Stimulated activated CD4-positive, alpha-beta T cell treated with anti-CD3 and anti-CD28 coated beads, Interleukin-2, amount 100 ng/mL, for 48 hours (primary cell): ENCODE results near the gene POLD1.
"Not testable (repeated sequence)": the region's sequence is repeated elsewhere in the genome, so short reads cannot be mapped to it uniquely, and the experiment has no call there.

ENCODE experiments used
- DNase-seq, 2 donors: peaks; one replicate each; pipeline ENCODE4 v3.0.0-alpha.2; 2020

POLD1 gene

DNA sequence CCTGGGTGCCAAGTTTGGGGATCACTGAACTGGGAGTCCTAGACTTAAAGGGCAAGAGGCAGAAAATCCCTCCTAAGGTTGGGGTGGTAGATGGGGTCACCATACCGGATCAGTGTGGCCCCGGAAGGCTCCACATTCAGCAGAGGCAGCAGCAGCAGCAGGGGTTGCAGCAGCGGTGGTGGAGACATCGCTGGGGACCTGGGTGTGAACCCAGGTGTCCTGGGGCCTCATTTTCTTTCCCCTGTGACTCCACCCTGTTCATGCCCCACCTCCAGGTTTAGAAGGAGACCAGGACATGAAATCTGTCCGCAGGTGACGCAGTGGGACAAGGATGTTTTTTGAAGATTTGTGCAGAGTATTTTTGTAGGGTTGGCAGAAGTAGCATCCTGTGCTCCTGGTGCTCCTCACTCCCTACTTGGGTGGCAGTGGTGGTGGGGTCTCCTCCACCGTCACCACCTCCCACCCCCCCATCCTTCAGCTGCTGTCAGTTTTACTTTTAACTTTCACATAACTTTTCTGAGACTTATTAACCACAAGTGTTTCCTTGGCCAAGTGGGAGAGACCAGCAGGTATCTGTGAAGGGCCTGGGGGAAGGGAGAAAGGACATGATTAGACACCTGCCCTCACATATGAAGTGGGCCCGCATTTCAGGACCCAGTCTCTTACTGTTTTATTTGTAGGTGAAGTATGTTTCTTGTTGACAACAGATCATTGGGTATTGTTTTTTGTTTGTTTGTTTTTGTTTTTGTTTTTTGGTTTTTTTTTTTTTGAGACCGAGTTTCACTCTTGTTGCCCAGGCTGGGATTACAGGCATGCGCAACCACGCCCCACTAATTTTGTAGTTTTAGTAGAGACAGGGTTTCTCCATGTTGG lies 18.5 kb upstream of the POLD1 start, which contains the start of gene NAPSA:
Gene NAPSA (minus strand): TSS at position 206 of the 873 bp plus-strand sequence. CDS start 18 bp downstream, at position 188.
- DNase-seq, result no peak

DNA sequence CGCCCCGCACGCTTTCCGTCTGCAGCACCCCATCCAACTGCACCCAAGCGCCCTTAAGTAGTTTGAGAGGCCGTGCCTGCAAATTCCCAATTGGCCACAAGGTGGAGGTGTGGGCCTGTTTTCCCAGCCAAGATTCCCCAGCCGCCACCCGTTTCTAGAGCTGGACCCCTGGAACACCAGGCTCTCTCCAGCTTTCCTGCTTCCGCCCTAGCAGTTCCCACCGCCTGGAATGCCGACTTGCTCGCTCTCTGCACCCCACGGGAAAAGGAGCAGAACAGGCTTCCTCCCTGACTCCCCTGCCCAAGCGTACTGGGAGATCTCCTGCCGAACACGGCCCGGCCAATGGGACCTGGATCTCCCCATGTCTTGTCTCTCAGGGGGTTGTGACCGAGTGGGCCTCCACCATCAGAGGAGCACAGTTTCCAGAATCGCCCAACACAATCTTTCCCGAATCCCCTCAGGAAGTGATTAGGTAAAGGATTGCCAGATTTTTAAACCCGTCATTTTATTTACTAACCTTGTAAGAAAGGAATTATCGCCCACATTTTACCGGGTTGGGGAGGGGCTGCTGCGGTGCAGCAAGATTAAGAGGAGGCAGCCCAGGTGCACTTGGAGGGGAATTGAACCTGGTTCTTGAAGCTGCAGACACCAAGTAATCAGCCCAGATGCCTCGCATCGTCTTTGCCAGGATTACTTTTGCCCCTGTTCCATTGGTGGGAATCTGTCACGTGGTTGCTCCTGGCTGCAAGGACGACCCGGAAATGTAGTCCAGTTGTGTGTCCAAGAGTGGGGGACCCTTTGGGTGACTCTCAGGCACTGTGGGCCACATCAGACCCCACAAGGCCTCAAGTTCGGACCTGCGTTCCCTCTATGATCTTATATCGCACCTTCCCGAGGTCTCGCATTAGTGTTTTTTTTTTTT lies 15.2 kb upstream of the POLD1 start:
- peak; percentile 72 to 76 for DNase-seq

DNA sequence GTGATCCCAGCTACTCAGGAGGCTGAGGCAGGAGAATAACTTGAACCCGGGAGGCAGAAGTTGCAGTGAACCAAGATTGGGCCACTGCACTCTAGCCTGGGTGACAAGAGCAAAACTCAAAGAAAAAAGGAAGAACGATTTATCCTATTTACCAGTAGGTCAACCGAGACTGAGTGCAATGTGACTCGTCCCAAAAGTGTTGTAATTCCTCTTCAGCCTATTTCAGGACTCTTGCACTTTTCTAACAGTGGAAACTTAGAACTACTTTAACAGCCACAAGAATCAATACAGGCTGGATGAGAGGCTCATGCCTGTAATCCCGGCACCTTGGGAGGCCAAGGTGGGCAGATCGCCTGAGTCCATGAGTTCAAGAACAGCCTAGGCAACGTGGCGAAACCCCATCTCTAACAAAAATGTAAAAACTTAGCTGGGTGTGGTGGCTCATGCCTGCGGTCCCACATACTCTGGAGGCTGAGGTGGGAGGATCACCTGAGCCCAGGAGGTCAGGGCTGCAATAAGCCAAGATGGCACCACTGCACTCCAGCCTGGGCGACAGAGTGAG lies 12.2 kb upstream of the POLD1 start:
- DNase-seq, result no peak

DNA sequence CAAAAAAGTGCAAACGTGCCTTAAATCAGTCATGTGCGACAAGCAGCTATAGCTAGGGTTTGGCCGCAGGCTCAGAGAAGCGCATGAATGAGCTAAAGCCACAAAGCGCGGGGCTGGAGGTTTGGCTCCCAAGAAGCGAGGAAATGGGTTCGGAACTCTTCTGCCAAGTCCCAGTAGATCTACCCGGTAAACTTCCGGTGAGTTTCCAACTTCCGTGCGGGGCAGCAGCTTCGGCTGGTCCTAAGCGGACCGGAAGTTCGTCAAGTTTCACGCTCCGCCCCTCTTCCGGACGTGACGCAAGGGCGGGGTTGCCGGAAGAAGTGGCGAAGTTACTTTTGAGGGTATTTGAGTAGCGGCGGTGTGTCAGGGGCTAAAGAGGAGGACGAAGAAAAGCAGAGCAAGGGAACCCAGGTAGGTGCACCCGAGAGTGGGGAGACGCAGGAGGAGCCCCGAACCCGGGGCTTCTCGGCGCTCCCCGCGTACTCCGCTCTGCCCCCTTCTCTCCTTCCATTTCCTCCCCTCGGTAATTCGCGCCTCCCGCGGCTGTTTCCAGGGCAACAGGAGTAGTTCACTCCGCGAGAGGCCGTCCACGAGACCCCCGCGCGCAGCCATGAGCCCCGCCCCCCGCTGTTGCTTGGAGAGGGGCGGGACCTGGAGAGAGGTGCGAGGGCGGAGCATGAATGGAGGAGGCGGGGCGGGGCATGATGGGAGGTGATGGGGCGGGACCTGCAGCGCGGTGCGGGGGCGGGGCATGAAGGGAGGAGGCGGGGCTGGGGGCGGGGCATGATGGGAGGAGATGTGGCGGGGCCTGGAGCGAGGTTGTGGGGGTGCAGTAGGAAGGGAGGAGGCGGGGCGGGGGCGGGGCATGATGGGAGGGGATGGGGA lies 7.7 kb upstream of the POLD1 start, which contains the start of gene NR1H2:
Gene NR1H2 (plus strand): TSS at position 292 of the 885 bp plus-strand sequence. CDS start 1,149 bp downstream, outside the sequence.
- peak; percentile 94 to 95 for DNase-seq

DNA sequence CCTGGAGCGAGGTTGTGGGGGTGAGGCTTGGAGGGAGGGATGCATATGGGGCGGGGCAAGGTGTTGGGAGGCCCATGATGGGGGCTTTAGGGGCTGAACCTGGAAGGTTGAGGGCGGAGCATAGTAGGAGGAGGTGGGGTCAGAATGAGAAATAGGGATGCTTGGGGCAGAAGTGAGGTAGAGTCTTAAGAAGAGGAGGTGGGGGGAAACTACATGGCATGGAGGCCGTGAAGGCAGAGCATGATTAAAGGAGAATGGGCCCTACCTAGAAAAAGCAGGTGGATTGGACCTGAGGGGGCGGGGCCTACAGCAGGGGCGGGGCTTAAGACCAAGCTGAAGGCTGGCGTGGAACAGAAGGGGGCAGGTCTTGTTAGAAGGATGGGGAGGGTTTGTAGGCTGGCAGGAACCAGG lies 7.1 kb upstream of the POLD1 start:
- DNase-seq, result peak; percentile 48 to 56

DNA sequence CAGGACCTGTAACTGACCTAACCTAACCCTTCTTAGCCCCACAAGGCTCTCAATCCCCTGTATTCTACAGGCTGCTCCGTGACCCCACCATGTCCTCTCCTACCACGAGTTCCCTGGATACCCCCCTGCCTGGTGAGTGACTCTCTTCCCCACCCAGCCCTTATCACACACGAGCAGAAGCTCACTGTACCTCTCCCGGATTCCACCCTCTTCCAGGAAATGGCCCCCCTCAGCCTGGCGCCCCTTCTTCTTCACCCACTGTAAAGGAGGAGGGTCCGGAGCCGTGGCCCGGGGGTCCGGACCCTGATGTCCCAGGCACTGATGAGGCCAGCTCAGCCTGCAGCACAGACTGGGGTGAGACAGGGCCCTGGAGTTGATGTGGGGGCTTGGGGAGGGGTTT lies 6.6 kb upstream of the POLD1 start:
- DNase-seq, result no peak

DNA sequence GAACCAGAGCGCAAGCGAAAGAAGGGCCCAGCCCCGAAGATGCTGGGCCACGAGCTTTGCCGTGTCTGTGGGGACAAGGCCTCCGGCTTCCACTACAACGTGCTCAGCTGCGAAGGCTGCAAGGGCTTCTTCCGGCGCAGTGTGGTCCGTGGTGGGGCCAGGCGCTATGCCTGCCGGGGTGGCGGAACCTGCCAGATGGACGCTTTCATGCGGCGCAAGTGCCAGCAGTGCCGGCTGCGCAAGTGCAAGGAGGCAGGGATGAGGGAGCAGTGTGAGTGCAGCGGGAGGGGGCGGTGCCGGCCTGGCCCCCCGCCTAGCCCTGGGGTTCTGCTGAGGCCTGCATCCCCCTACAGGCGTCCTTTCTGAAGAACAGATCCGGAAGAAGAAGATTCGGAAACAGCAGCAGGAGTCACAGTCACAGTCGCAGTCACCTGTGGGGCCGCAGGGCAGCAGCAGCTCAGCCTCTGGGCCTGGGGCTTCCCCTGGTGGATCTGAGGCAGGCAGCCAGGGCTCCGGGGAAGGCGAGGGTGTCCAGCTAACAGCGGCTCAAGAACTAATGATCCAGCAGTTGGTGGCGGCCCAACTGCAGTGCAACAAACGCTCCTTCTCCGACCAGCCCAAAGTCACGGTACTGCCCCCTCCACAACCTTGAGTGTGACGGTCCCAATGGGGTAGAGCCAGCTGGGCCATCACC lies 5.8 kb upstream of the POLD1 start:
- DNase-seq, result no peak

DNA sequence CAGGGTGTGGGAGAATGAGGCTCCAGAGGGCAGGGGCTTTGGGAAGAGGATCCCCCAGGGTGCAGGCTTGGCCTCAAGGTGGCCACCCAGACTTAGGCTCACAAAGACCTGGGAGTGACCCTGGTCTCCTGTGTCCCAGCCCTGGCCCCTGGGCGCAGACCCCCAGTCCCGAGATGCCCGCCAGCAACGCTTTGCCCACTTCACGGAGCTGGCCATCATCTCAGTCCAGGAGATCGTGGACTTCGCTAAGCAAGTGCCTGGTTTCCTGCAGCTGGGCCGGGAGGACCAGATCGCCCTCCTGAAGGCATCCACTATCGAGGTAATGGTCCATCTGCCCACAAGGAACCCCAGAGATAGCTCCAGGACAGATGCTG lies 5.3 kb upstream of the POLD1 start:
- DNase-seq, result no peak

DNA sequence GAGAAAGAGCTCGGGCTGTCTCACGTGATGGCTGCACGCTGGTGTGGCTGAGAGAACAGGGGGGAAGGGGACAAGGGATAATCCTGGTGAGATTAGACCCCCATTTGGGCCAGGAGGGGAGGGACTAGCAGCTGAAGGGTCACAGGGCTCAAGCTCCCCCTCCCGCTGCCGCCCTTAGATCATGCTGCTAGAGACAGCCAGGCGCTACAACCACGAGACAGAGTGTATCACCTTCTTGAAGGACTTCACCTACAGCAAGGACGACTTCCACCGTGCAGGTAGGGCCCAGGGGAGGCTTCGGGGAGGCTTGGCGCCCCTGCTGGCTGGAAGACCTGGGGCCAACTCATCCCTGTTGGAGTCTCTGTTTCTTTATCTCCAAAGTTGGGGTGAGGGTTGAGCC lies 4.5 kb upstream of the POLD1 start:
- no peak for DNase-seq

DNA sequence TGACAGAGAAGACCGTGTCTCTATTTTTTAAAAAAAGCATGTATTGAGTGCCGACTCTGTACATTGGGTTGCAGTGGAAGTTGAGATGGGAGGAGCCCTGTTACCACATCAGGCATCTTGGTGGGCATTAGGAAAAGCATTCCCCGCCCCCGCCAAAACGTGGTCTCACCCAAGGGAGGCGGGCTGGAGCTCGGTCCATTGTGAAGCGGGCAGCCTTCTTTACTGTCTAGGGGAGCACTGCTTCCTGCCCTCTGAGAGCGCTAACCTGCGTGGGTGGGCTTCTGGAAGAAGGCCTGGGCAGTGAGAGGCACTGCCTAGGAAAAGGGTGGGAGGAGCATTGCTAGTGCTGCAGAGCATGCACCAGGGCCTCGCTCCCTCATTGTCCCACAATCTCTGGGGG lies 4.0 kb upstream of the POLD1 start:
- DNase-seq, result no peak

DNA sequence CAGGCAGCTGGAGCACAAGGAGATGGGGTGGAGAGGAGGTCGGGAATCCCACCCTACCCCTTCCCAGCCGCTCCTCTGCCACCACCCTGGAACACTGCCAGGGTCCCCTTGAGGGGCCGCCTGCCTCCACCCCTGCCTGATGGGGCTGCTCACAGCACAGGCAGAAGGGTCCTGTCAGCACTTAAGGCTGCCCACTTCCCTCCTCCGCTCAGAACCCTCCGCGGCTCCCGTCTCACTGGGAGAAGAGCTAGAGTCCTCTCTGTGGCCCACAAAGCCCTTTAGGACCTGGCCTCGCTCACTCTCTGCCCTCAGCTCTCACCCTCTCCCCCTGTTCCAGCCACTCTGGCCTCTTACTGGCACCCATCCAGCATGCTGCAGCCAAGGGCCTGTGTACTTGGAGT lies 3.4 kb upstream of the POLD1 start:
- no peak for DNase-seq

DNA sequence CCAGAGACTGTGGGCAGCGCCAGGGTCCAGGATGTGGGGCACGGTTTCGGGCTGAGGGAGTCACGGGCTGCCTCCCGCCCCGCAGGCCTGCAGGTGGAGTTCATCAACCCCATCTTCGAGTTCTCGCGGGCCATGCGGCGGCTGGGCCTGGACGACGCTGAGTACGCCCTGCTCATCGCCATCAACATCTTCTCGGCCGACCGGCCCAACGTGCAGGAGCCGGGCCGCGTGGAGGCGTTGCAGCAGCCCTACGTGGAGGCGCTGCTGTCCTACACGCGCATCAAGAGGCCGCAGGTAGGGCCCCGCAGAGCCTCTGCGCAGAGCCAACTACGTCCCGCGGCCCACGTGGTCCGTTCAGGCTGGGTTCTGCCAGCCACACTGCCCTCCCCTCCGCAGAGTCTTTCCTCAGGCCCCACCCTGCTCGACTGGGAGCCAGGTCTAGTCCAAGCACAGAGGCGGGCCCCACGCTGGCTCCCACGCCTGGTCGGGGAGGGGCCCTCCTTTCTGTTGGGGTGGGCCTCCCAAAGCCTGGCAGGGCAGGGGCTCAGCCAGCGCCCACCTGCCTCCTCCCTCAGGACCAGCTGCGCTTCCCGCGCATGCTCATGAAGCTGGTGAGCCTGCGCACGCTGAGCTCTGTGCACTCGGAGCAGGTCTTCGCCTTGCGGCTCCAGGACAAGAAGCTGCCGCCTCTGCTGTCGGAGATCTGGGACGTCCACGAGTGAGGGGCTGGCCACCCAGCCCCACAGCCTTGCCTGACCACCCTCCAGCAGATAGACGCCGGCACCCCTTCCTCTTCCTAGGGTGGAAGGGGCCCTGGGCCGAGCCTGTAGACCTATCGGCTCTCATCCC lies 2.0 kb upstream of the POLD1 start:
- DNase-seq, result no peak

DNA sequence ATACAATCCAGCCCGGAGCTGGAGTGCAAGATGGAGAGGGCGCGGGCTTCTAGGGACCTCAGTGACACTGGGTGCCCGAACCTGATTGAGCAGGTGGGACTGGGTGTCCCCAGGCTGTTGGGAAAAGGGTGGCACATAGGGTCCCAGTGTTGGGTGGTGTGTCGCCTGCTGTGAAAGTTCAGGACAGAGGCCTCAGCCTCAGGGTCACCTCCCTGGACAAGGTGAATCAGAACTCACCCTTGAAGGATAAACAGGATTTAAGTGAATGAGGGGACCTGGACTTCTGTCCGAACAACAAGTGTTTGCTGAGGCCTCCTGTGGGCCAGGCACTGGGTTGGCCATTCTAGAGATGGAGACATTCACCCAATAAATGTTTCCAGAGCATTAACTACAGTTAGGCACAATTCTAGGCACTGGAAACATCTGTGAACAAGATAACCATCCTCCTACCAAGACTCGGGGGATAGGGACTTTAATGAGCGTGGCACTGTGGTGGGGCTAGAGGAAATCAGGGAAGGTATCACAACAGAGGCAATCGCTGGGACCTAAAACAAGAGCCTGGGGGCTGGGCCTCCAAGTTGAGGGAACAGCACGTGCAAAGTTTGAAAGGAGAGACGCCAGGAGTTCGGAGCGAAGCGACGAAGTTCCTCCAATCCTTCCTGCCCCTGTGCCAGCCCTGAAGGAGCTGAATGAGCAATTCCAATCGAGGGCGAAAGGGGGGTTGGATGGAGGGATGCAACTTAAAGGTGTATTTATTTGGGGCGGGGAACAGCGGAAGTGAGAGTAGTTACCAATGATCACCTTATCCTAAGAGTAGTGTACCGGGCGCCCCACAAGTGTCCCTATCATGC lies 921 bp upstream of the POLD1 start:
- no peak for DNase-seq

DNA sequence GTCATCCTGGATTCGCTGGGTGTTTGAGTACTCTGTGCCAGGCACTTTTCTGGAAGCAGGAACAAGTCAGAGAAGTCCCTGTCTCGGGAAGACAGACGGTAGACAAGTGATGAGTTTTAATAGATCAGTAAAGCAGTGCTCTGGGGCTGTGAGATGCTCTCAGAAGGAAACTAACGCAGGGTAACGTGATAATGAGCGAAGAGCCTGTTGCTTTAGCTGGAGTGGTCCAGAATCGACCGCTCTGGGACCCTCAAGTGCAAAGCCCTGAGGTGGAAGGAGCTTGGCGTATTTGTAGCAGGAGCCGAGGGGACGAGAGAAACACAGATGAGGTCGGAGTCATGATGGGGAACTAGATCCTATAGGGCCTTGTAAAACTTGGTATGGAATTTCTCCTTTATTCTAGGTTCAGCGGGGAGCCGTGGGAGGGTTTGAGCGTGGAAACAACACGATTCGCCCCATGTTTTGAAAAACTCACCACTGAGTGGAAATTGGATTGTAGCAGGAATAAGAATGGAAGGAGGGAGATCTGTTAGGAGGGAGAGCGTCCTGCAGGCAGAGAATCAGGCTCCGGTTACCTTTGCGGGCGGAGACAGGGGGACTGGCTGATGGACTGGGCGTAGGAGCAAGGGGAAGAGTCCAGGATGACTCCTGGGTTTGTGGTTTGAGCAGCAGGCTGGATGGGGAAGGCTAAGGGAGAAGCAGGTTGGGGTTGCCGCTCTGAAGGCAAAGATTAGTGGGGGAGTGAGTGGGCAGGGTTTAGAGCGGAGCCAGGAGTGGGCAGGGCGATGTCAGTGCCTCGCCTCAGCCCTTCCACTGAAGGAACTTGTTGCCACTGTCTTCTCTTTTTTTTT lies 763 bp downstream of the POLD1 start:
- no peak for DNase-seq

DNA sequence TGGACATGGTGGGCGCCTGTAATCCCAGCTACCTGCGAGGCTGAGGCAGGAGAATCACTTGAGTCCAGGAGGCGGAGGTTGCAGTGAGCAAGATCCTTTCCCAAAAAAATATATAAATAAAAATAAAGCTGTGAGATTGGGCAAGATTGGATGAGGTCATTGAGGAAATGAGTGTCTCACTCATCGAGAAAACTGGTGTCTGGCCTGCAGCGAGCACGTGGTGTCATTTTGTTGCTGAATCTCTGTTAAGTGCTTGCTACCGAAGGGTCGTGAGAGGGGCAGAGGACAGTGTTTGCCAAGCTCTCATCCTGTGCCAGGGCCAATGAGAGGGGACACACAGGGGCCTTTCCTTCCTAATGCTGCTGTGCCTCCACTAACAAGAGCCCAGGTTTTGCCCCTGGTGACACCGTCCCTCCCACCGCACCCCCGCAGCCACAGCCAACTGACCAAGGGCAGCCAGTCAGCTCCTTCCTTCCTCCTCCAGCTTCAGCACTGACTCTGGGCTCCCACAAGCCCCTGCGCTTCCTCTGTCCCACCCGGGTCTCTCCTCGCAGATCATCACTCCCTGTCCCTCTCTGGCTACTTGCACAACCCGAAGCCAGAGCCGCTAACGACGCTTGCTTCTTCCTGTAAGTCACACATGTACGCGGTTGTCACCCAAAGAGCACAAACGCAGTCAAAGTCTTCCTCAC lies 3.2 kb downstream of the POLD1 start:
- DNase-seq, result no peak

DNA sequence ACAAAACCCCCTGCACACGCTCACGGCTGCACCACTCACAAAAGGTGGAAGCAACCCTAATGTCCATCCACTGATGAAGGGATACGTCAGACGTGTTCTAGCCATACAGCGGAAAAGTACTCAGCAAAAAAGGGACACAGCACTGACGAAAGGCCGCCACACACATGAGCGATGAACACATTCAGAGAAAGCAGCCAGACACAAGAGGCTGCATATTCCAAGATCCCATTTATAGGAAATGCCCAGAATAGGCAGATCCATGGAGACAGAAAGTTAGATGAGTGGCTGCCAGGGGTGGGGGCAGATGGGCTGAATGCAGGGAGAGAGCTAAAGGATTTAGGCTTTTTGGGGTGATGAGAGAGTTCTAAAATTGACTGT lies 3.7 kb downstream of the POLD1 start:
- no peak for DNase-seq

DNA sequence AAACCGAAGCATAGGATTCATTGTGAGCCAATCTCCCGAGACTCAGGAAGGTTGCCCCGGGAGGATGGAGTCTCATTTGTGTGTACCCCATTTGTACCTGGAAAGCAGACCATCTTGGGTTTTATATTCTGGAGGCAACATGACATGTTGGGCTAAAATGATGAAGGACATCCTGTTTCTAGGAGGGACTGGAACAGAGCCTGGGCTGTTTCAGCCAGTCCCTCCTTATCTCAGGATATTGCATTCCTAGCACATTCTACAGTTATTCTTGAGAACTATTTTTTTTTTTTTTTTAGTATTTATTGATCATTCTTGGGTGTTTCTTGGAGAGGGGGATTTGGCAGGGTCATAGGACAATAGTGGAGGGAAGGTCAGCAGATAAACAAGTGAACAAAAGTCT lies 6.1 kb downstream of the POLD1 start:
- not testable (repeated sequence) for DNase-seq

DNA sequence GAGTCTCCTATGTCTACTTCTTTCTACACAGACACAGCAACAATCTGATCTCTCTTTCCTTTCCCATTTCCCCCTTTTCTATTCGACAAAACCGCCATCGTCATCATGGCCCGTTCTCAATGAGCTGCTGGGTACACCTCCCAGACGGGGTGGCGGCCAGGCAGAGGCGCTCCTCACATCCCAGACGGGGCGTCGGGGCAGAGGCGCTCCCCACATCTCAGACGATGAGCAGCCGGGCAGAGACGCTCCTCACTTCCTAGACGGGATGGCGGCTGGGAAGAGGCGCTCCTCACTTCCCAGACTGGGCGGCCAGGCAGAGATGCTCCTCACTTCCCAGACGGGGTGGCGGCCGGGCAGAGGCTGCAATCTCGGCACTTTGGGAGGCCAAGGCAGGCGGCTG lies 6.8 kb downstream of the POLD1 start:
- DNase-seq, result not testable (repeated sequence)
